KMS-11 (cell line): ENCODE data around the gene CLIC3.

Experiments
- H2AFZ ChIP-seq: fragments of 200-600 bp; sonication (generic); 2 replicates; pipeline ENCODE4 v1.6.1; 2016; ENCODE audit warnings: antibody characterized with exemption, mixed run types, low read depth
- H3K27ac ChIP-seq: fragments of 200-600 bp; sonication (generic); 2 replicates; pipeline ENCODE4 v1.6.1; 2016; ENCODE audit warnings: mild to moderate bottlenecking, mixed run types
- H3K27me3 ChIP-seq: fragments of 200-600 bp; sonication (generic); 2 replicates; pipeline ENCODE4 v1.6.1; 2017; ENCODE audit warnings: mild to moderate bottlenecking, low read depth, mixed run types, moderate library complexity; ENCODE audit not compliant: insufficient read depth
- H3K36me3 ChIP-seq: fragments of 200-600 bp; sonication (generic); 2 replicates; pipeline ENCODE4 v1.6.1; 2017; ENCODE audit warnings: mild to moderate bottlenecking, mixed run types; ENCODE audit not compliant: insufficient read depth
- H3K4me1 ChIP-seq: fragments of 200-600 bp; sonication (generic); 2 replicates; pipeline ENCODE4 v1.6.1; 2016; ENCODE audit warnings: mild to moderate bottlenecking, low read depth, mixed run types; ENCODE audit not compliant: poor library complexity, severe bottlenecking
- H3K4me2 ChIP-seq: fragments of 200-600 bp; sonication (generic); 2 replicates; pipeline ENCODE4 v1.7.0; 2016; ENCODE audit warnings: mild to moderate bottlenecking, mixed run types
- H3K4me3 ChIP-seq: fragments of 200-600 bp; sonication (generic); IDR thresholded peaks from 2 replicates; pipeline ENCODE4 v1.6.1; 2017; ENCODE audit warnings: low read depth, low read length, mixed read lengths; ENCODE audit not compliant: insufficient read depth
- H3K79me2 ChIP-seq: fragments of 200-600 bp; sonication (generic); 2 replicates; pipeline ENCODE4 v1.6.1; 2016; ENCODE audit warnings: low read depth, mixed run types; ENCODE audit not compliant: insufficient read depth
- H3K9ac ChIP-seq: fragments of 200-600 bp; sonication (generic); 2 replicates; pipeline ENCODE4 v1.6.1; 2016; ENCODE audit warnings: mild to moderate bottlenecking, mixed run types
- H4K20me1 ChIP-seq: fragments of 200-600 bp; sonication (generic); 2 replicates; pipeline ENCODE4 v1.6.1; 2016; ENCODE audit warnings: mild to moderate bottlenecking, mixed run types; ENCODE audit not compliant: insufficient read depth
- TF ChIP-seq, protein P1 (sequence below): fragments of 200-600 bp; sonication (generic); conservative IDR thresholded peaks from 2 replicates; pipeline ENCODE4 v1.6.1; 2017; ENCODE audit warnings: low read depth, mild to moderate bottlenecking, antibody characterized with exemption, low read length, moderate library complexity, mixed read lengths

The CLIC3 gene

DNA sequence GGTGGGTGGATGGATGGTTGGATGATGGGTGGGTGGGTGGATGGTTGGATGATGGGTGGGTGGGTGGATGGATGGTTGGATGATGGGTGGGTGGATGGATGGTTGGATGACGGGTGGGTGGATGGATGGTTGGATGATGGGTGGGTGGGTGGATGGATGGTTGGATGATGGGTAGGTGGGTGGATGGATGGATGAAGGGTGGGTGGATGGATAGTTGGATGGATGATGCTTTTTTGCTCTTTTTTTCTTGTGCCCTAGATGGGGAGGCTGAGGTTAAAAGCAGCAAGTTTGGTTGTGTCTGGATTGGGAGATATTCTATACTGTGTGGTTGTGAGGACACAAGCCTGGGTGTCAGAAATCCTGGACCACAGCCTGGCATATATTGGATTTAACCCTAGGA, 38.9 kb downstream of the CLIC3 start:
- no peak overlapping the region for H3K9ac ChIP-seq
- TF ChIP-seq, protein P1, sequence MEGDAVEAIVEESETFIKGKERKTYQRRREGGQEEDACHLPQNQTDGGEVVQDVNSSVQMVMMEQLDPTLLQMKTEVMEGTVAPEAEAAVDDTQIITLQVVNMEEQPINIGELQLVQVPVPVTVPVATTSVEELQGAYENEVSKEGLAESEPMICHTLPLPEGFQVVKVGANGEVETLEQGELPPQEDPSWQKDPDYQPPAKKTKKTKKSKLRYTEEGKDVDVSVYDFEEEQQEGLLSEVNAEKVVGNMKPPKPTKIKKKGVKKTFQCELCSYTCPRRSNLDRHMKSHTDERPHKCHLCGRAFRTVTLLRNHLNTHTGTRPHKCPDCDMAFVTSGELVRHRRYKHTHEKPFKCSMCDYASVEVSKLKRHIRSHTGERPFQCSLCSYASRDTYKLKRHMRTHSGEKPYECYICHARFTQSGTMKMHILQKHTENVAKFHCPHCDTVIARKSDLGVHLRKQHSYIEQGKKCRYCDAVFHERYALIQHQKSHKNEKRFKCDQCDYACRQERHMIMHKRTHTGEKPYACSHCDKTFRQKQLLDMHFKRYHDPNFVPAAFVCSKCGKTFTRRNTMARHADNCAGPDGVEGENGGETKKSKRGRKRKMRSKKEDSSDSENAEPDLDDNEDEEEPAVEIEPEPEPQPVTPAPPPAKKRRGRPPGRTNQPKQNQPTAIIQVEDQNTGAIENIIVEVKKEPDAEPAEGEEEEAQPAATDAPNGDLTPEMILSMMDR: no peak
- no peaks in the 10 kb centered on the region for H3K36me3 ChIP-seq
- peaks cover 17% of the 10 kb centered on the region for H3K4me1 ChIP-seq
- no peak overlapping the region for H2AFZ ChIP-seq
- H3K79me2 ChIP-seq: no peaks in the 10 kb centered on the region
- peaks cover 7% of the 10 kb centered on the region; the same call in 1 of the 2 replicates for H3K27me3 ChIP-seq
- H3K4me2 ChIP-seq: no peak overlapping the region
- H4K20me1 ChIP-seq: no peaks in the 10 kb centered on the region
- H3K4me3 ChIP-seq: no peak overlapping the region
- no peak overlapping the region for H3K27ac ChIP-seq

DNA sequence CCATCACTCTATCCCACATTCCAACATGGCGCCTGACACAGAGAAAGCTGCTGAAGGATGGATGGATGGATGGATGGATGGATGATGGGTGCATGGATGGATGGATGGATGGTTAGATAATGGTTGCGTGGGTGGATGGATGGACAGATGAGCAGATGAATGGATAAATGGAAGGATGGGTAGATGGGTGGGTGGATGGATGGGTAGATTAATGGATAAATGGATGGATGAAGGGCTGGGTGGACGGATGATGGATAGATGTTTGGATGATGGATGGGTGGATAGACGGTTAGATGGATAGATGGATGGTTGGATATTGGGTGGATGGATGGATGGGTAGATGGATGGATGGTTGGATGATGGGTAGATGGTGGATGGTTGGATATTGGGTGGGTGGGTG, 39.8 kb downstream of the CLIC3 start:
- Histone ChIP-seq H3K27ac (no peak overlapping the region), H4K20me1 (no peaks in the 10 kb centered on the region), H3K4me1 (peaks cover 12% of the 10 kb centered on the region), H2AFZ (no peak overlapping the region), H3K79me2 (no peaks in the 10 kb centered on the region), H3K36me3 (no peaks in the 10 kb centered on the region), H3K27me3 (peaks cover 7% of the 10 kb centered on the region; the same call in 1 of the 2 replicates), H3K9ac (no peak overlapping the region), H3K4me3 (no peak overlapping the region), H3K4me2 (no peak overlapping the region)
- TF ChIP-seq, protein P1: no peak

DNA sequence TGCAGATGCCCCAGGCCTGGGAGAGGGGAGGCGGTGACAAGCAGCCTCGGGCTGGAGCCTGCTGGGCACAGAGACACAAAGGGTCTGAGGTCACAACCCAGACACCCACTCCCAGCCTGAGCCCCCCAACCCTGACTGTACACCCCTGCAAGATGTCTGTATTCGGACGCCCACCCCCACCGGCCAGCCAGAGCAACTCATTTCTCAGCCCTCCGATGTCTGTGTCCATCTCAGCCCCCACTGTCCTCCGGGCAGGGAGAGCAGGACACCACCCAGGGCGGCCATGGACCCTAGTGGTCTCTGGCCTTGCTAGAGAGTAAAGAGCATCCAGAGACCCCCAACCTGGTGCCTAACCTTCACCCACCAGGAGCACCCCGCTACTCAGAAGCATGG, 40.4 kb downstream of the CLIC3 start:
- Histone ChIP-seq H3K4me3 (no peak overlapping the region), H4K20me1 (no peaks in the 10 kb centered on the region), H3K4me1 (peaks cover 12% of the 10 kb centered on the region), H3K79me2 (no peaks in the 10 kb centered on the region), H3K4me2 (no peak overlapping the region), H3K27me3 (peaks cover 7% of the 10 kb centered on the region; the same call in 1 of the 2 replicates), H3K9ac (no peak overlapping the region), H3K27ac (no peak overlapping the region), H2AFZ (no peak overlapping the region), H3K36me3 (no peaks in the 10 kb centered on the region)
- TF ChIP-seq, protein P1: no peak

DNA sequence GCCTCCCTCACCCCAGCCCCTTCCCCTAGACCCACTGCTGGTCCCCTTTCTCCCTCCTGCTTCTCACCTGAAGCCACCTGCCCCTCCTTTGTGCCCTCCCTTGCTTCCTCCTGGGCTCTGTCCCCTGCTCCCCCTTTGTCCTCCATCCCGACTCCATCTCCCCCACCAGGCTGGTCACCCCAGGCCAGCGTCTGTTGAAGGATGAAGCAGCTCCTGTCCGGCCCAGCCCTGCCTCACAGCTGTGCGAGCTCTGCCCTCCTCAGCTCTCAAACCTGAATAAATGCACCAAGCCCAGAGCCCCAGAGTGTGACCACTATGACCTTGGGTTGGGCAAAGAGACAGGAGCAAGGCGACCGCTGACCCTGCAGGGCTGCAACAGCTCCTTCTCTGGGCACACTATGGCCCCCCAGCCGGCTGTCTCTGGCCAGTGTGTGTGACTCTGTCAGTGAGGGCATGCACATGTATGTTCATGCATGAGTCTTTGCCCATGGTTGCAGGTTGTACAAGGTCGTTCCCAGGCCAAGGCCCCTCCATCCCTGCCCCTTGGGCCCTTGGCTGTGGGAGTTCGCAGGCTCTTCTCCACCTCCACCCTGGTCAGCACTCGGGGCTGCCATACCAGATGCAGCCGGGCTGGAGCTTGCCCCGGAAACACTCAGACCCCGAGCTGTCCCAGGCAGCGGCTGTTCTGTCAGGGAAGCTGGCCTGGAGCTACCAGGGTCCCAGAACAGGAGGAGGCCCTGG, 41.0 kb downstream of the CLIC3 start:
- no peaks in the 10 kb centered on the region for H3K79me2 ChIP-seq
- TF ChIP-seq, protein P1: no peak
- H3K27me3 ChIP-seq: peaks cover 7% of the 10 kb centered on the region; the same call in 1 of the 2 replicates
- H2AFZ ChIP-seq: no peak overlapping the region
- H3K9ac ChIP-seq: no peak overlapping the region
- no peaks in the 10 kb centered on the region for H3K36me3 ChIP-seq
- no peak overlapping the region for H3K4me2 ChIP-seq
- H3K27ac ChIP-seq: no peak overlapping the region
- H4K20me1 ChIP-seq: no peaks in the 10 kb centered on the region
- peaks cover 16% of the 10 kb centered on the region for H3K4me1 ChIP-seq
- no peak overlapping the region for H3K4me3 ChIP-seq
